ENCODE data around the gene IPO5.

Gene IPO5

DNA sequence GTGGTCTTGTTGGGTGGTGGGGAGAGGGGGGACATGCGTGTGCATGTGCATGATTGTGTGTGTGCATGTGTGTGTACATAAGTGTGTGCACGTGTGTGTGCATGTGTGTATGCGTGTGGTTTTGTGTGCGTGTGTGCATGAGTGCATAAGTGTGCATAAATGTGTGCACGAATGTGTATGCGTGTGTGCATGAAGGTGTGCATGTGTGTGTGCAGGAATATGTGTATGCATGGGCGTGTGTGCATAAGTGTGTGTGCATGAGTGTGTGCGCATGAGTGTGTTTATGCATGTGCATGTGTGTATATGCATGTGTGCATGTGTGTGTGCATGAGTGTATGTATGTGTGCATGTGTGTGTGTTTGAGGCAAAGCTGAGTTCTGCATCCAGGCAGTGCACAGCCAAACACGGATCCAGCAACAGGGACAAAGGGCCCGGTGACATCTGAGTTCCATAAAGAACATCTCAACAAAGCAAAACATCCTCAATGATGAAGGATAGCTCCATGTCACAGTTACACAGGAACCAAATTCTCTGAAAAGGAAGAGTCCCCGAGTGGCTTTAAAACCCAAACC is 103.5 kb downstream of the IPO5 start:
- DNase-seq, result no peak

DNA sequence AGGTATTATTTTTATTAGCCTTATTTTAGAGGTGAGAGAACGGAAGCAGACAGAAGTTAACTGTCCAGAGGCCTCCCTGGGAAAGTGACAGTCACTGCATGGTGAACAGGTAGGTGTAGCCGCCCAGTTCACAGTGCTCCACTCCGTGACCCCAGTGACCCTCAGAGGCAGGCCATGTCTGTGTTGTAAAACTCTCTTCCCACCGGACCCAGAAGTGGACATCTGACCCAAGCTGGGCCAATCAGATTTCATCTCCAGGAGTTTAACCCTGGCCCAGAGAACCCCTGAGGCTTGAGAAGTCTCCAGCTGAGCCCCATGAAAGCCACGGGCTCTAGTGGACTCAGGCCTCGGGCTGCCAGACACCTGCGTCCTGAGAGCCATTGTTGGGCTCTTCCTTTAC is 105.8 kb downstream of the IPO5 start:
- DNase-seq, result no peak

DNA sequence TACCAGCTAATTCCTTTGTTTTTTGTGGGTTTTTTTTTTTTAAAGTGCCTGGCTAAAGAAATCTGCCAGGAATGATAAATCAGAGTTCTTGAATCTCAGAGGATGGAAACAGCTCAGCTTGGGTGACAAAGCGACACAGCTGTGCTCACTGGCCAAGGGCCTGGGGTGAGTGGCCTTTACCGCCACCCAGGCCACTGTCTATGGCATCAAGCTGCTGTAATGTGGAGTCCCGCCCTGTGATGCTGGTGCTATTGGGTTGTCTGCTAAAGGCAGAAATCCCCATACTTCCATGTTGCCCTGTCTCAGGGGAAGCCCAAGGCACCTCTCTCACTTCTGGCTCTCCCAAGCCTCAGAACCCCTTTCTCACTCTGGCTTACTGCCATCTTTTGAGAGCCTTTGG is 106.8 kb downstream of the IPO5 start:
- no peak for DNase-seq

DNA sequence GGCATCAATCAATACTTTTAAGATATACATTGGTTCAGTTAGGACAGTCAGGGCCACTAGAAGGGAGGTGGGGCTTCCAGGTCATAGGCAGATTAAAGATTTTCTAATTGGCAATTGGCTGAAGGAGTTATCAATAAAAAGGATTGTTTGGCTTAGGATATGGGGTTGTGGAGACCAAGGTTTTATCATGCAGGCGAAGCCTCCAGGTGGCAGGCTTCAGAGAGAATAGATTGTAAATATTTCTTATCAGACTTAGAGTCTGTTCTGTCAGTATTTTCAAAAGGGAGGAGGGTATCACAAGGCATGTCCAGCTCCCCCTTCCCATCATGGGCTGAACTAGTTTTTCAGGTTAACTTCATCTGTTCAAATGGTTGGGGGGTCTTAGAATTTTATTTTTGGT is 112.0 kb downstream of the IPO5 start:
- DNase-seq, result no peak

DNA sequence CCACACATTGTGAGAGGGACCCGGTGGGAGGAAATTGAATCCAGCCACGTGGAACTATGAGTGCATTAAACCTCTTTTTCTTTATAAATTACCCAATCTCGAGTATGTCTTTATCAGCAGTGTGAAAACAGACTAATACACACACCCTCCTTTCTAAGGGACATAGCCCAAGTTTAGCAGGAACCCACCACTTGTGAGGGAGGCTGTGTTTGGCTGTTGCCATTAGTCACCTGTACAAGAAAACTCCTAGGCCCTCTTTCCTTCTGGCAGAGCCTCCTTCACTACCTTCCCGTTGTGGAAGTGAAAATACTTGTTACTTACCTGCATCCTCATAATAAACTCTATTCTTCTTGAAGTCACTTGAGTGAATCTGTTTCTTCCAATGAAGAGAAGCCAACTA is 113.2 kb downstream of the IPO5 start:
- no peak for DNase-seq

DNA sequence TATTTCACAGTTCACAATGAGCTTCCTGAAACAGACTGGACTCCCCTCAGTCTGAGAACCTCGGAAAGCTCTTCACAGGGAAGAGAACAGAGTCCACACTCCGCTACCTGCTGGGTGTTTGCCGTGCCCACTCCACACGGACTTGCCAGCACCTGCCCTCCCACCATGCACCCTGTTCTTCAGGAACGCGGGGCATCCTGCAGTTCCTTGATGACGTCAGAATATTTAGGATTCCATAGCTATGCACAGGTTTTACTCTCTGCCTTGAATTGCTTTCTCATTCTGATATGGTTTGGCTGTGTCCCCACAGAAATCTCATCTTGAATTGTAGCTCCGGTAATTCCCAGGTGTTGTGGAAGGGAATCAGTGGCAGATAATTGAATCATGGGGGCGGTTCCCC is 115.0 kb downstream of the IPO5 start:
- DNase-seq, result no peak

DNA sequence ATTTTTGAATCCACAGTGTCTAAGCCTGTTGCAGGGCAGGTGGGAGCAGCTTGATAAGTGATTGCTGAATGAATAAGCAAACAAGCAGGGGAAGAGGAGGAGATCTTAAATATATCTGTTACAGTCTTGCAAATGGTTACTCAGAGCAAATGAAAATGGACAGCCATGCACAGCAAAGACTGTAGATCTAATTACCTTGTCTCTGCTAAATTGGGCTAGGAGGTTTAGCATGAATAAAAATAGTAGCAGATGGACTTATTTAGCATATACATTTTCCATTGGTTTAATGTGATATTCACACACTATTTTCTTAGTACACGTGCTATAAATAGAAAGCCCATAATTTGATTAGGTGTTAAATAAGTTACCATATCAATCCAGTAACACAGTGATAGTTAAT is 116.5 kb downstream of the IPO5 start:
- no peak for DNase-seq

DNA sequence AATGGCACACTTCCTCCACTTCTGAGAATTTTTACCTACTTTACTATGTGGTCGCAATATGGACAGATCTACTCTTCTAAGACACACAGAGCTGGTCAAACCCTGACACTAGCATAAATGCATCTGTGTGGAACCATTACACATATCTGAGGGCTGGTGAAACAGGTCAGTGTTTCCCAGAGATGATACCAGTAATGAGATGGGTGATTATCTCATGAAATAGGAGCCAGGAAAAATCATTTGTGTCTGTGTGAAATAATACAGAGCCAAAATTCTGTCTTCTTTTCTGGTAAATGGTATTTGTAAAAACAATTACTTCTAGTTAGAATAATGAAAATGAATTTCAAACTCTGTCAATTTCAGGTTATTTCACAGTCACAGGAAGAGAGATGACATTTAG is 117.8 kb downstream of the IPO5 start:
- DNase-seq, result no peak

DNA sequence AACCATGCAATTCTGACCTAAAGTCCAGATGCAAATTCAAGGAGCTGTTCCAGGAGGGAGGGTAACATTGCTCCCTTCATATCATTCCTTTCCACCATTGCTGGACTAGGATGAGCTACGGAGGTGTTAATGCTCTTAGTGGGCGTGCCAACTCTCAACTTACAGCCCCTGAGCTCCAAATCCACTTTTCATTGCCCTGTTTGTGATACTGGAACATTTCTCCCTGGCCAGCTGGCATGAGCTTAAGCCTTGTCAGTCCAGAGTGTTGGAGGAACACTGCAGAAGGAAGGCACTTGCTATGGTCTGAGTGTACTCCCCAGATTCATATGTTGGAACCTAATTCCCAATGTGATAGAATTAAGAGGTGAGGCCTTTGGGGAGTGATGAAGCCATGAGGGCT is 119.0 kb downstream of the IPO5 start:
- DNase-seq, result no peak
